ENCODE measurements around the gene KIF26B.
"Not testable (repeated sequence)": the region's sequence is repeated elsewhere in the genome, so short reads cannot be mapped to it uniquely, and the experiment has no call there.

The KIF26B gene

GRCh38 chr1:245356891-245357585 lies 202.3 kb downstream of the KIF26B start:
- no peak for DNase-seq (ENCODE audit: low read depth)

GRCh38 chr1:245359101-245359680 lies 204.4 kb downstream of the KIF26B start:
- not testable (repeated sequence) for DNase-seq (ENCODE audit: low read depth)

GRCh38 chr1:245361065-245361464 lies 206.3 kb downstream of the KIF26B start:
- DNase-seq (ENCODE audit: low read depth): no peak

GRCh38 chr1:245361951-245362350 lies 207.2 kb downstream of the KIF26B start:
- DNase-seq (ENCODE audit: low read depth): no peak

GRCh38 chr1:245363461-245364200 lies 208.8 kb downstream of the KIF26B start:
- DNase-seq (ENCODE audit: low read depth): no peak

- no peak for DNase-seq (ENCODE audit: low read depth)
Measured at GRCh38 chr1:245365095-245366020, 210.6 kb downstream of the KIF26B start.

- DNase-seq (ENCODE audit: low read depth): no peak
Measured at GRCh38 chr1:245366886-245367285, 212.1 kb downstream of the KIF26B start.

GRCh38 chr1:245370175-245370825 lies 215.5 kb downstream of the KIF26B start:
- no peak for DNase-seq (ENCODE audit: low read depth)

GRCh38 chr1:245370905-245371581 lies 216.3 kb downstream of the KIF26B start:
- no peak for DNase-seq (ENCODE audit: low read depth)

- no peak for DNase-seq (ENCODE audit: low read depth)
Measured at GRCh38 chr1:245373131-245373530, 218.3 kb downstream of the KIF26B start.

- no peak for DNase-seq (ENCODE audit: low read depth)
Measured at GRCh38 chr1:245375789-245376460, 221.1 kb downstream of the KIF26B start.

GRCh38 chr1:245377854-245378253 lies 223.1 kb downstream of the KIF26B start:
- DNase-seq (ENCODE audit: low read depth): no peak

- DNase-seq (ENCODE audit: low read depth): no peak
Measured at GRCh38 chr1:245378311-245378722, 223.5 kb downstream of the KIF26B start.

GRCh38 chr1:245378745-245379144 lies 224.0 kb downstream of the KIF26B start:
- DNase-seq (ENCODE audit: low read depth): no peak

- no peak for DNase-seq (ENCODE audit: low read depth)
Measured at GRCh38 chr1:245380790-245381535, 226.2 kb downstream of the KIF26B start.

- no peak for DNase-seq (ENCODE audit: low read depth)
Measured at GRCh38 chr1:245382981-245383380, 228.2 kb downstream of the KIF26B start.

- DNase-seq (ENCODE audit: low read depth): no peak
Measured at GRCh38 chr1:245383396-245384330, 228.9 kb downstream of the KIF26B start.

- DNase-seq (ENCODE audit: low read depth): no peak
Measured at GRCh38 chr1:245386297-245386971, 231.6 kb downstream of the KIF26B start.
